GM21786 (cell line): ENCODE results near the gene VWA3A.
"Not testable (repeated sequence)": the region's sequence is repeated elsewhere in the genome, so short reads cannot be mapped to it uniquely, and the experiment has no call there.

ENCODE experiments used
- ATAC-seq: cut with Tn5 transposase; IDR thresholded peaks from one replicate; pipeline ENCODE4 v1.9.1; 2021; ENCODE audit not compliant: unreplicated experiment

Gene VWA3A

DNA sequence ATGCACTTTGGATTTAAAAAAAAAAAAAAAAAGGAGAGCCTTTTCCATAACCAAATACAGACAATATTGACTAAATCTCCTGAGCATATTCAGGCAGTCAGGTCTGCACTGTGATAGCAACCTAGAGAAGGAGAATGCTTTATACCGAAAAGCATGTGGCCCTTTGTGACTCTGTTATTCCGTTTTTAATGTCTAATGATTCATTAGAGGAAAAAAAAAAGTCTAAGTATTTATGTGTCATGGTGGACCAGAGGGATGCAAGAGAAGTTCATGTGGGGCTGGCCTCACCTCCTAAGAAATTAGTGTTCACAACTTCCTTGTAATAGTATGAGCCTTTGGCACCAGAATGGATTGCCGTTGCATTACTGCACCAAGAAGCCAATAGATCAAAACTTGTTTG is 11.3 kb upstream of the VWA3A start:
- ATAC-seq = no peak

DNA sequence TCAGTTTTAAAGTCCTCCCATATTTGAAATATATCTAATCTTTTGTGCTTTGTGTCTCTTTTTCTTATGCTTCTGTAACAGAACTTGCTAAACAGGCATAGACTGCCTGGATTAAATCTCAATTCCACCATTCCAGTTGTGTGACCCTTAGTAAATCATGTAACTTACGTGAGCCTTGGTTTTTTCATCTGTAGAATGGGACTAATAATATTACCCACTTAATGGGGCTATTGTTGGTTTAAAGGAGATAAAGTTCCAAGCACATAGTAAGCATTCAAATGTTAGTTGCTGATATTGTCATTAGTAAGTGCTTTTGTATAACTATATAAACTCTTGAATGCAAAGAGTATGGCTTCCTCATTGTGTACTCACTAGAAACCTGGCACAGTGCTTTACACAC is 5.9 kb upstream of the VWA3A start:
- no peak for ATAC-seq

DNA sequence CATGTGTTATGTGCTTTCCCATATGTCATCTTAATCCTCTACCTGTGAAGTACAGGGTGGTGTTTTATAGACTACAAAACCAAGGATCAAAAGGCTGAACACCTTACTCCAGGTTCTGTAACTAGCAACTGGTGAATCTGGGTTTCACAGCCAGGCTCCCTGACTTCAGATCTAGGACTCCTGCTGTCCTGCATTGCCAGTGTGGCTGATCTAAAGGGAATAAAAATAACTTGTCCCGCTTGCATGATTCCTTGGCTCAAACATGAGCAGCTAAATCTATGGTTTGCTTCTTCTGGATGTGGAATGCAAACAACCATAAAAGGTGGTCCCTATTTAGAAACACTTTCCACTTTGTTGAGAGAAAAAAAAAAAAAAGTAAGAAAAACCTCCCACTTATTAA is 3.7 kb upstream of the VWA3A start:
- ATAC-seq = no peak

DNA sequence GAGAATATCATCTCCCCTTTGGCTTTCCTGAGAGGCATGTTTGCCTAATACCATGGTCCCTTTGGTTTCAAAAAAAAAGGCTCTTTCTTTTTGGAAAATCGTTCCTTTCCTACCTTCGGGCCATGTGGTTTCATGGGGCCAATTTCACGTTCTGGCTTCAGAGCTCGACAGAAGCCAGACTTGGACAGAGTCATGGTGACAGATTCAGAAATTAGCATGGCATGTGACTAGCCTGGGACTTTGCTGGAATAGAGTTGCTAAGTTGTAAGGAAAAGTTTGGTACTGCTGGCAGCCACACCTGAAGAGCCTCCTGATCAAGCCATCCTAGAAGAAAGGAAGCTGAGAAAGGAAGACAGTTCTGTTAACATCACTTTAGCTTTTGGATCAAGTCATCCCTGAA is 2.4 kb upstream of the VWA3A start:
- ATAC-seq = no peak

DNA sequence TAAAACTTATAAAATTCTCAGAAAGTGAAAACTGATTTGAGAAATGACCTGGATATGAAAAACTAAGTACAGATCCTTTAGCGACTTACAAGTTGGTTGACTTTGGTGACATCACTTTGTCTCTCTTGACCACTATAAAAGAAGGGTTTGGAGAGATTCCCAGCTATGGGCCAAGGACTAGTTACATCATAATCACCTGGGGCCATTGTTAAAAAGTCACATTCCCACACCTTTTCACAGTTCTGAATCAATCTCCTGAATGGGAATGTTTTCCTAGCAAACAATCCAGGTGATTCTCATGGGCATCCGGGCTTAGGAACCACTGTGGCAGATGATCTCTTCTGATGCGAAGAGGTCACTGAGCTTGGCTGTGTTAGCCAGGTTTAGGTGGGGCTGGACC is 620 bp upstream of the VWA3A start:
- ATAC-seq = no peak

DNA sequence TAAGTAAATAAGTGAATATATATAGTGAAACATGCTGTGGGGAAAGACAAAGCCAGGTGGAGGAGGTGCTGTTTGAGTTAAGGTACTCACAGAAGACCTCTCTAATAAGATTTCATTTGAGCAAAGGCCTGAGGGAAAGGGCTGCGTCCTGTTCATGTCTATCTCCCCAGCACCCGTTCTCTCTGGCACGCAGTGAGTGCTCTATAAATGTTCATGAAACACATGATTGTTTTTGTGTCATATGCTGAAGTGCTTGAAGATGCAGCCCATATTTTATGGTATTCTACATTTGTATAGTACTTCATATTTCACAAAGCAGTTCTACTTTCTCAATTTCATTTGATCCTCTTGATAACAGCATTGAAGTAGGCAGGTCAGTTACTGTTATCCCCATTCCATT is 990 bp downstream of the VWA3A start:
- no peak for ATAC-seq

DNA sequence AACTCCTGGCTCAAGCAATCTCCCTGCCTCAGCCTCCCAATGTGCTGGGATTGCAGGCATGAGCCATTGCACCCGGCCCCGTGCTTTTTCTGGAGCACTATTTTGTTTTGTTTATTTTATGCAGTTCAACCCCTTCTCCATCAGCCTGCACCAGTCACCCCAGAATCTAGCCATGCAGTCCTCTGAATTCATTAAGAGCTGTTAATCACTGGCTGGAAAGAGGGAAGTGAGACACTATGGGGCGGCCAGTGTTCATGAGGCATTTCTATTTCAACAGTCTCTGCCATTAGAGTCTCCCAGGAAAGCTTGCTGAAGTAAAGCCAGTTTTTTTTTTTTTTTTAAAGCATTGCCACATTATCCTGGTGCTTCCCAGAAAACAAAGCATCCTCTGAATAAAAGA is 1.7 kb downstream of the VWA3A start:
- no peak for ATAC-seq

DNA sequence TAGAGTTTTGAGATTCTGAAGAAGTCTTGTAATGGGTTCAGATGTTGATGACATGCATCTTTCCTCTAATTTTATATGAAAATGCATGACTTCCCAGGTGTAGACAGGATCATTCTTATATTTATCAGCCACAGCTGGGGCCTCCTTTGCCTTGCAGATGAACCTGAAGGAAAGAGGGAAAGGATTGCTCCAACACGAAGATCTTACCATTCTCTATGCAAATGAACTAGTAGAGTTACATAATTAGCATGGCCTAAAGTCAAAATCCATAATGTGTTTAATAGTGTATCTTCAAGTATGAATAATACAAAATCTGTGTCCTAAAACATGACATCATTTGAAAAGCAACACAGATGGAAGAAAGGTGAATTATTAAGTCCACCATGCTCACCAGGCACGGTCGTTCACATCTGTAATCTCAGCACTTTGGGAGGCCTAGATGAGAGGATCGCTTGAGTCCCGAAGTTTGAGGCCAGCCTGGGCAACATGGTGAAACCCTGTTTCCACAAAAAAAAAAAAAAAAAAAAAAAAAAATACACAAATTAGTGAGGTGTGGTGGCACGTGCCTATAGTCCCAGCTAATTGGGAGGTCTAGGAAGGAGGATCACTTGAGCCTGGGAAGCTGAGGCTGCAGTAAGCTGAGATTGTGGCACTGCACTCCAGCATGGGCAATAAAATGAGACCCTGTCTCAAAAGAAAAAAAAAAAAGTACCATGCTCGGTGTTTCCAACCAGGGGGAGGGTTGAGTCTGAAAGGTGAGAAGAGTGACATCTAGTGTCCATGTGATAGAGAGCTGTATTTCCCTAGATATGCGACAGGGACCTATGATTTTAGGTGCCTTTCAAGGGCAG is 6.3 kb downstream of the VWA3A start:
- ATAC-seq = no peak

DNA sequence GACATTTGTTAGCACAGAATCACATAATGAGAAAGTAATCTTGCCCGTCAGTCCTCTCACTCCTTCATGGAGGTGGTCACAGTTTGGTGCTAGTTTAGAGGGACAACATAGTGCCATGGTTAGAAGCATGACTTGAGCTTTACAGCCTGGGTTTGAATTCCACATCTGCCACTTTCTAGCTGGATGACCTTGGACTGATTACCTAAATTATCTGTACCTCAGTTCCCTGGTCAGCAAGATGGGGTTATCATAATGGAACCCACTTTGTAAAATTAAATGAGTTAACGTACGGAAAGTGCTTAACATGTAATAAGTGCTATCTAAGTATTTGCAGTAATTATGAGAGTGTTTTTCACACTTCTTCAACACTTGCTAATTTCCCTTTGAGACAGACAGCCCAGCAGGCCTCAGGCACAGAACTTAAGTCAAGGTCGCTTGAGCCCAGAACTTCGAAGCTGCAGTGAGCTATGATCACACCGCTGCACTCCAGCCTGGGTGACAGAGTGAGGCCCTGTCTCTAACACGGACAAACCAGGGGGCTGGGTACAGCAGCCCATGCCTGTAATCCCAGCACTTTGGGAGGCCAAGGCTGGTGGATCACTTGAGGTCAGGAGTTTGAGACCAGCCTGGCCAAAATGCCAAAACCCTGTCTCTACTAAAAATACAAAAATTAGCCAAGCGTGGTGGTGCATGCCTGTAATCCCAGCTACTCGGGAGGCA is 7.1 kb downstream of the VWA3A start:
- ATAC-seq = no peak

DNA sequence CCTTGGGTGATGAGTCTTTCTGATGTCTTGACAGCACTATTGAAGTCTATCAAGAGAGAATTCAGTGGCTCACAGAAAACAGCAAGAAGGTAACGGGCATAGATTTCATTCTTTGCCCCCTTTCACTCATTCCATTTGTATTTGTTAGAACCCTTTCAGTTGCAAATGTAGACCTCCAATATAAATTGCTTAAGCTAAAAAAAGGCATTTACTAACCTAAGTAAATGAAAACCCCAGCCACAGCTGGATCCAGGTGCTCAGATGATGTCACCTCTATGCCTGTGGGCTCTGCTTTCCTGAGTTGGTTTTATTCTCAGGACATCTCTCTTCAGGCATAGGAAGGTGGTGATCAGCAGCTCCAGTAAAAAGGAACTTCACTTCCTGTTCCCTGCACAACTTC is 11.1 kb downstream of the VWA3A start:
- ATAC-seq = no peak

DNA sequence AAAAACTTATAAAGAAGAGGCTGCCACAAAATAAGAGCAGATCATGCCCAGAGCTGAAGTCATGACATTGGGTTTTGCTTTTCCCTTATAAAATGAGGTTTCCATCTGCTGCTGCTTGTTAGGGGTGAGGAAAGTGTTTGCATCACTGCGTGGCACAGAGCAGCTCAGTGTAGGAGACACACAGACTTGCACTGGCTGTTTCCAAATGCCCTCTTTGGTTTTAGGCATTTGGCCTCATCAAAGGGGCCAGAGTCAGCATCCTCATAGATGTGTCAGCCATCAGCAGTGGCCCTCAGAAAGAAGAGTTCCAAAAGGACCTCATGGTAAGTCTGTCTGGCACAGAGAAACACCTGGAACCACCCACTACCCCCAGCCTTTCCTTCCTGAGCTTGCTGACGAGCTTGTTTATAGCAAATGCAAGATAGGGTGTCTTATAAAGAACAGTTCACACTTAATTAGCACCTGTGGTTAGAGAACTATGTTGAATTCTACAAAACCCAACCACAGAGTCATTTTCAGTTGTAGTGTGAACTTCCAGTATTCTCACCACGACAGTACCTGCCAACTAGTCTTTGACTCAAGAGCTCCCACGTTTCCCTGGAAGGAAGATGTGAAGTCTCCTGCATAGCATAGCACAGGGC is 17.0 kb downstream of the VWA3A start:
- no peak for ATAC-seq

DNA sequence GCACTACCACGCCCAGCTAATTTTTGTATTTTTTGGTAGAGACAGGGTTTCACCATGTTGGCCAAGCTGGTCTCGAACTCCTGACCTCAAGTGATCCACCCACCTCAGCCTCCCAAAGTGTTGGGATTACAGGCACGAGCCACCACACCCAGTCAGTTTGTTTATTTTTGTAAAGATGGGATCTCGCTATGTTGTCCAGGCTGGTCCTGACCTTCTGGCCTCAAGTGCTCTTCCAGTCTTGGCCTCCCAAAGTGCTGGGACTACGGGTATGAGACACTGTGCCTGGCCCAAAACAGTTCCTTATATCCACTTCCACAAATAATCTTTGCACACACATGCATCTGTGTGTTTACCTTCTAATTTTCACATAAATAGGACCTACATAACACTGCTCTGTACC is 19.3 kb downstream of the VWA3A start:
- not testable (repeated sequence) for ATAC-seq

DNA sequence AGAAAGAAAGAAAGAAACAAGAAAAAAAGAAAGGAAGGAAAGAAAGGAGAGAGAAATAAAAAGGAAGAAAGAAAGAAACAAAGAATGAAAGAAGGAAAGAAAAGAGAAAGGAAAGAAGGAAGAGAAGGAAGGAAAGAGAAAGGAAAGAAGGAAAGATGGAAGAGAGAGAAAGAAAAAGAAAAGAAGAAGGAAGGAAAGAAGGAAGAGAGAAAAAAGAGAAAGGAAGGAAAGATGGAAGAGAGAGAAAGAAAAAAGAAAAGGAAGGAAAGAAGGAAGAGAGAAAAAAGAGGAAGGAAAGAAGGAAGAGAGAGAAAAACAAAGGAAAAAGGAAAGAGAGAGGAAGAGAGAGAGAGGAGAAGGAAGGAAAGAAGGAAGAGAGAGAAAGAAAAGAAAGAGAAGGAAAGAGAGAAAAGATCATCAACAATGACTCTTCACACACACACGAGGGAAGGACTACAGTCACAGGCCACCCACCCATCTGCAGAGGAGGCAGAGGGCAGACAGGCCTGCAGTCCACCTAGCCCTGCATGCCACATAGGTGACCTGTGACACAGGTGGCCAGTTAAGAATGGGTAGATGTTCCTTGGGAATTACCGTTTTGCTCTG is 23.9 kb downstream of the VWA3A start:
- ATAC-seq = no peak

DNA sequence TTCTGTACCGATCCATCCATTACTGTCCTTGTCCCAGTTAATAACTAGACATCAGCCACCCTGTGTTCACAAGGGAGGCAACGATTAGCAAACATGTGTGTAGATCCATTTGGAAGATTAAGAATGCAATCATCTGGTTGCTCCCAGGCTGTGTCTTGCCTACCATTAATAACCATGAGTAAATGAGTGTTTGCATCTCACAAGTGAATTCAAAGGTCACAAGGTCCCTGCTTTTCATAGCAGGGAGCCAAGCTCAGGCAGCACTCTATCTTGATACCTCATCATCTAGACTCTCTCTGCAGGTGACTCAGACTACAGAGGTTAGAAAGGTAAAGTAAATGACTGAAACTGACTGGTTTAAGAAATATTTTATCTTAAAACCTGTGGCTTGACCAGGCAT is 25.3 kb downstream of the VWA3A start:
- ATAC-seq = no peak

DNA sequence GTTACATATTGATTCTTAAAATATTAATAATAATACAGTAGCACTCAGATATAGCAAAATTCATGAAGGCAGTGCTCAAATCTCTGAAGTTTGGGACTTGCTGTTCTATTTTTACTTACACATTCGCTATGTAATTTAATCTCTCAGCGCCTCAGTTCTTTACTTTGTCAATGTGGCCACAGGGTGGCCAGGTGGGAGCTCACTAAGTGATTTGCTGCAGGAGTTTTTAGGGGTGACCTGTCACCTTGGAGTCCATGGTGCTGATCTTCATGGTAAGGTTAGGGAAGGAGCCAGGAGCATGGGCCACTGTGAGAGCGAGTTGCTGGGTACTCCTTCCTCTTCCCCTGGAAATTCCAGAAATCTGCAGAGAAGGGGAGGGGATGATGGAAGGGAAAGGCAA is 28.1 kb downstream of the VWA3A start:
- no peak for ATAC-seq

DNA sequence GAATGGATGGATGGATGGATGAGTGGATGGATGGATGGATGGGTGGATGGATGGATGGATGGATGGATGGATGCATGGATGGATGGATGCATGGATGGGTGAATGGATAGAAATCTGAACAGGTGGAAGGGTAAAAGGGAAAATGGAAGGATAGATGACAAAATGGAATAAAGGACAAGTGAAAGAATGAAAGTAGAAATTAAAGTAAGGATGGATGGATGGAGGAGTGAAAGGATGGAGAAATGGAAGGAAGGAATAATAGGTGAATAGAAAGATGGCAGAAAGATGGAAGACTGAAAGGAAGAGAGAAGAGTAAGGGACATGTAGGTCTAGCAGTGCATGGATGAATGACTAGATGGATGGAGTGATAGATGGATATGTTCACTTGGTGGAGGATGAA is 29.9 kb downstream of the VWA3A start:
- no peak for ATAC-seq

DNA sequence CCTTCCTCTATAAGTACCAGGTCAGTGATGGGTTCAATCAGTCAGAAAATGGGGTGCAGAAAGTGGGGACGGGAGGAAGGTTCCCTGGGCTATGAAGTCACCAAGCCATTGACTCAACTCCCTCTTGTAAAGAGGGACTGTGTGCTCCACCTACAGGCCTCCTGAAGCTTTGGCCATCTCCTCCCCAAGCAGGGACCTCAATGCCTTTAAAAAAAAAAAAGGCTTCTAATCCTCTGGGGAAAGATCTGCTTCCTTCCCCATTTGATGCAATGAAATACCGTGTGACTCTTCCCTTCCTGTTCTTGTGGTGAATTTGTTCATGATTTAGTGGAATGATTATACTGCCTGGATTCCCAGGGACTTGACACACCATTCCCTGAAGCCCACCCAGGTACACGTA is 30.8 kb downstream of the VWA3A start:
- no peak for ATAC-seq

DNA sequence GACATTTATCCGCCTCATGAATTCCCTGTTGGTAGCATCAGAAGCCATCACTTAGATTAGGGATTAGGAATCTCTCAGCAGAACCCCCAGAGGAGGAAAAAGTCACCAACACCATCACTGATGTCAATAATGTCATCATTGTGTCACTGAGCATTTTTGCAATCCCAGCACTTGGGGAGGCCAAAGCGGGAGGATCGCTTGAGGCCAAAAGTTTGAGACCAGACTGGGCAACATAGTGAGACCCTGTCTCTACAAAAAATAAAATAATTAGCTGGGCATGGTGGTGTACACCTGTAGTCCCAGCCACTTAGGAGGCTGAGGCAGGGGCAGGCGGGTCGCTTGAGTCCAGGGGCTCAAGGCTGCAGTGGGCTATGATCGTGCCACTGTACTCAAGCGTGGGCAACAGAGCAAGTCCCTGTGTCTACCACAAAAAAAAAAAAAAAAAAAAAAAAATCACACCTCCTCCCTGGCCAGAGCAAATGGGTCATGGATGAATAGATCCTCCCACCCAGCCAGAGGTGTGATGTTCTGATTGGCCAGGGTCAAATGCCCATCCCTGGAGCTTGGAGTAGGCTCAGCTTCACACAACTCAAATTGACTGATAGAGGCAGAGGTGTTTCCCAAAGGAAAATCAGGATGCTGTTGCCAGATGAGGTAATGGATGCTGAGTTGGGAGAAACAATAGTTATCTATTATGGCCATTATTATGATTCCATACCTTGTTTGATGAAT is 31.6 kb downstream of the VWA3A start:
- no peak for ATAC-seq

DNA sequence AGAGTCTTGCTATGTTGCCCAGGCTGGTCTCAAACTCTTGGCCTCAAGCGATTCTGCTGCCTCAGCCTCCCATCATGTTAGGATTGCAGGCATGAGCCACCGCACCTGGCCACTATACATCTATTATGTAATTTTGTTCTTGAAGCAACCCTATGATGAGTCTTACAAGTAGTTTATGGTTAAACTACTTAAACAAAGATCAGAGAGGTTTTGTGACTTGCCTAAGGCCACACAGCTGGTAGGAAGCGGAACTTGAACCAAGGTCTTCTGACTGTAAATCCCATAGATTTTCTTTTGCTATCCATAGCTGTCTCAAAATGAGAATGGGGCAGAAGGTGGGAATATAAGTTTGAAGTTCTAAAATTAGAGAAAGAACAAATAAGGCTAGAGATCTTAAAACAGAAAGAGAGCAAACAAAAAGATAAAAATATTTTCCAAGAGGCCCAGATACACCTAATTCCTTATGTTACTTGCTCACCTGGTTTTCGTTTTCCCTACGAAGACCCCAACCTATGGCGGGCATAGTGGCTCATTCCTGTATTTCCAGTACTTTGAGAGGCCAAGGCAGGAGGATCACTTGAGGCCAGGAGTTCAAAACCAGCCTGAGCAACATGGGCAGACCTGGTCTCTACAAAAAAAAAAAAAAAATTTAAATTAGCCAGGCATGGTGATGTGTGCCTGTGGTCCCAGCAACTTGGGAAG is 32.4 kb downstream of the VWA3A start:
- ATAC-seq = no peak

DNA sequence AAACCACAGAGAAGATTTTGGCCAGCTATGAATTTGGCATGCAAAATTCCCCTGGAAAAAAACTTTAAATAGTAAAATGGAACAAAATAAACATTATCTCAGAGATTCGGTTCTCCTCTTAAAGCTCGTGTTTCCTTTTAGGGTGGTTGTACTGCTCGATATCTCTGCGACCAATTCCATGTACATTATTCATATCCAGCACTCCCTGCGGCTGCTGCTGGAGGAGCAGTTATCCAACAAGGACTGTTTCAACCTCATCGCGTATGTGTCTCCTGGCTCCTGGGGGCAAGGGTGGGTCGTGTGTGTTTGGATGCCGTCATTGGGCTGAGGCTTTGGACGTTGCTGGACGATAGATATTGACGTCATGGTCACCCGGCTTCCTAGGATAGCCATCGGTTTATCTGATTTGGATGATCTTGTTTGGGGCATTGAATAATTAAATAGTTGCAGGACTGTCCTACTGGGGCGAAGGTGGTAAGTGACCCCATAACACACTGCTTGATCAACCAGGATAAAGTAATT is 33.8 kb downstream of the VWA3A start:
- ATAC-seq = no peak
